ENCODE measurements around the gene CHMP5.

DNA sequence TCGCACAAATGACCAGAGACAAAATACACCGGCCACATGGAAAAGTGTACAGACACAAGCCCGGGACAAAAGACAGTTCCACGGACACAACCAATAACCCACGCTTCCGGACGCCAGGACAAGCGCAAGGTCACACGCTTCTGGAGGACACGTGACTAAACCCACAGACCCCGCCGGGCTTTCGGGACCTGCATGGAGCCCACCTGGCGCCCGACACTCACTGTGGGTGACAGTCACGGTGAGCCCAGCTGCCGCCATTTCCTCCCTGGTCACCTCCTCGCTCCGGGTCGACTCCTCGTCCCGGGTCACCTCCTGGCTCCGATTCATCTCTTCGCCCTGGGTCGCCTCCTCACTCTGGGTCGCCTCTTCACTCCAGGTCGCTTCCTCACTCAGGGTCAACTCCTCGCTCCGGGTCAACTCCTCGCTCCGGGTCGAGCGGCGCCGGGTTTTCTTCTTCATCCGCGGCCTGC lies 811 bp upstream of the CHMP5 start:
- TF ChIP-seq, protein P1, sequence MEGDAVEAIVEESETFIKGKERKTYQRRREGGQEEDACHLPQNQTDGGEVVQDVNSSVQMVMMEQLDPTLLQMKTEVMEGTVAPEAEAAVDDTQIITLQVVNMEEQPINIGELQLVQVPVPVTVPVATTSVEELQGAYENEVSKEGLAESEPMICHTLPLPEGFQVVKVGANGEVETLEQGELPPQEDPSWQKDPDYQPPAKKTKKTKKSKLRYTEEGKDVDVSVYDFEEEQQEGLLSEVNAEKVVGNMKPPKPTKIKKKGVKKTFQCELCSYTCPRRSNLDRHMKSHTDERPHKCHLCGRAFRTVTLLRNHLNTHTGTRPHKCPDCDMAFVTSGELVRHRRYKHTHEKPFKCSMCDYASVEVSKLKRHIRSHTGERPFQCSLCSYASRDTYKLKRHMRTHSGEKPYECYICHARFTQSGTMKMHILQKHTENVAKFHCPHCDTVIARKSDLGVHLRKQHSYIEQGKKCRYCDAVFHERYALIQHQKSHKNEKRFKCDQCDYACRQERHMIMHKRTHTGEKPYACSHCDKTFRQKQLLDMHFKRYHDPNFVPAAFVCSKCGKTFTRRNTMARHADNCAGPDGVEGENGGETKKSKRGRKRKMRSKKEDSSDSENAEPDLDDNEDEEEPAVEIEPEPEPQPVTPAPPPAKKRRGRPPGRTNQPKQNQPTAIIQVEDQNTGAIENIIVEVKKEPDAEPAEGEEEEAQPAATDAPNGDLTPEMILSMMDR (IDR thresholded peaks at IDR 0.05) = no peak
- no peak for TF ChIP-seq POLR2A (IDR thresholded peaks at IDR 0.05)
- TF ChIP-seq POLR2AphosphoS5 (IDR thresholded peaks at IDR 0.05) = no peak
- no peak for TF ChIP-seq EP300 (IDR thresholded peaks at IDR 0.05)

Measured in suprapubic skin (tissue), 4 donors.